ENCODE results near the gene RBM26.

GRCh38 chr13:79341202-79341601 lies 64.9 kb downstream of the RBM26 start:
- TF ChIP-seq CTCF (conservative IDR thresholded peaks at IDR 0.05 in 1 of 2, IDR thresholded peaks at IDR 0.05 in 1 of 2; ENCODE audit: low read depth in 1 of 2, low read length in 2 of 2) (no peak), EZH2 (IDR thresholded peaks at IDR 0.05; ENCODE audit: low read length, missing control alignments) (no peak)

Measured in fibroblast of lung (primary cell).